SK-N-SH (cell line): Measurements from ENCODE around the gene DAB1.

Experiments
- CTCF ChIP-seq: fragments of 200-600 bp; sonication (generic); IDR thresholded peaks from 2 replicates; pipeline ENCODE4 v1.6.1; 2017; ENCODE audit warnings: antibody characterized with exemption, mild to moderate bottlenecking, moderate library complexity
- EP300 ChIP-seq, 2 experiments: IDR thresholded peaks; 2 replicates each; pipeline versions ENCODE4 v1.4.0 to v1.6.1; 2012; ENCODE audit warnings: borderline replicate concordance in 1 of 2, low read depth in 1 of 2, low read length in 1 of 2
- FOXM1 ChIP-seq: IDR thresholded peaks from 2 replicates; pipeline ENCODE4 v1.4.0; 2012; ENCODE audit warnings: low read depth, mild to moderate bottlenecking
- MAX ChIP-seq: IDR thresholded peaks from 2 replicates; pipeline ENCODE4 v1.4.0; 2012; ENCODE audit warnings: low read depth
- MEF2A ChIP-seq: IDR thresholded peaks from 2 replicates; pipeline ENCODE4 v1.4.0; 2012; ENCODE audit warnings: low read depth, borderline replicate concordance
- TF ChIP-seq, protein P1 (sequence below): IDR thresholded peaks from 2 replicates; pipeline ENCODE4 v1.4.0; 2012; ENCODE audit warnings: low read depth, borderline replicate concordance

GRCh38 chr1:57010511-57010910, 413.3 kb downstream of the DAB1 start:
- no peak for TF ChIP-seq EP300 (IDR thresholded peaks at IDR 0.05; ENCODE audit: borderline replicate concordance in 1 of 2, low read depth in 1 of 2, low read length in 1 of 2)
- TF ChIP-seq CTCF: no peak
- TF ChIP-seq, protein P1, sequence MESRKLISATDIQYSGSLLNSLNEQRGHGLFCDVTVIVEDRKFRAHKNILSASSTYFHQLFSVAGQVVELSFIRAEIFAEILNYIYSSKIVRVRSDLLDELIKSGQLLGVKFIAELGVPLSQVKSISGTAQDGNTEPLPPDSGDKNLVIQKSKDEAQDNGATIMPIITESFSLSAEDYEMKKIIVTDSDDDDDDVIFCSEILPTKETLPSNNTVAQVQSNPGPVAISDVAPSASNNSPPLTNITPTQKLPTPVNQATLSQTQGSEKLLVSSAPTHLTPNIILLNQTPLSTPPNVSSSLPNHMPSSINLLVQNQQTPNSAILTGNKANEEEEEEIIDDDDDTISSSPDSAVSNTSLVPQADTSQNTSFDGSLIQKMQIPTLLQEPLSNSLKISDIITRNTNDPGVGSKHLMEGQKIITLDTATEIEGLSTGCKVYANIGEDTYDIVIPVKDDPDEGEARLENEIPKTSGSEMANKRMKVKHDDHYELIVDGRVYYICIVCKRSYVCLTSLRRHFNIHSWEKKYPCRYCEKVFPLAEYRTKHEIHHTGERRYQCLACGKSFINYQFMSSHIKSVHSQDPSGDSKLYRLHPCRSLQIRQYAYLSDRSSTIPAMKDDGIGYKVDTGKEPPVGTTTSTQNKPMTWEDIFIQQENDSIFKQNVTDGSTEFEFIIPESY: no peak
- TF ChIP-seq MAX: no peak
- TF ChIP-seq MEF2A: no peak
- no peak for TF ChIP-seq FOXM1
